HepG2 (cell line): Measurements from ENCODE around the gene KDM2B. TPM values are rescaled to one million over a fixed set of nuclear protein-coding genes. Genes with fewer than 3 reads are reported as not detected.

Experiments used
- ATAC-seq: fragments of 200-7000 bp; cut with Tn5 transposase; 3 replicates; pipeline ENCODE4 v1.9.1; 2020; ENCODE audit warnings: mild to moderate bottlenecking, moderate library complexity
- BruUV-seq: library from RNA; stranded (reverse); fragments of 400-500 nt; replicated peaks from 2 replicates; lab custom pipeline; 2021; lab: Mats Ljungman, UMichigan
- CTCF ChIA-PET: fragments of 300-600 bp; formaldehyde crosslinking; extraction: SDS; loops from one replicate; lab custom pipeline; 2021; ENCODE audit warnings: low total read pairs, inconsistent platforms, low intra/inter-chr PET ratio; lab: Yijun Ruan, JAX
- POLR2A ChIA-PET: fragments of 350-600 bp; sonication (Branson Sonifier 250); formaldehyde crosslinking; loops from one replicate; lab custom pipeline; 2020; ENCODE audit warnings: antibody characterized with exemption, inconsistent platforms; lab: Yijun Ruan, JAX
- DNase-seq: peaks from one replicate; pipeline ENCODE4 v3.0.0-alpha.2; 2015; ENCODE audit warnings: low spot score
- FAIRE-seq: peaks from 3 replicates; lab custom pipeline; 2011; peaks lifted over from hg19 to GRCh38; lab: Jason Lieb, UNC
- H2AFZ ChIP-seq: one replicate; pipeline ENCODE4 v1.6.1; 2011; ENCODE audit warnings: low read length, inconsistent platforms
- H3K27ac ChIP-seq: fragments of 300-600 bp; 3 replicates; pipeline ENCODE4 v1.8.0; 2011; ENCODE audit warnings: mixed run types, mild to moderate bottlenecking, mixed read lengths, low read length, inconsistent platforms; ENCODE audit not compliant: insufficient read depth; ENCODE audit errors: extremely low read length
- H3K27me3 ChIP-seq, 2 experiments: fragments of 200-600 bp in 1 of 2; 2 replicates in 1 of 2; 3 replicates in 1 of 2; pipeline versions ENCODE4 v1.6.0 to v1.8.0; 2011; ENCODE audit warnings: low read length in 2 of 2, mild to moderate bottlenecking in 2 of 2, moderate library complexity in 2 of 2, inconsistent platforms in 1 of 2; ENCODE audit not compliant: insufficient read depth in 2 of 2, control insufficient read depth in 1 of 2
- H3K36me3 ChIP-seq, 2 experiments: fragments of 200-600 bp in 1 of 2; replicated peaks in 1 of 2; 2 replicates in 1 of 2; 3 replicates in 1 of 2; pipeline versions ENCODE4 v1.5.1 to v1.8.0; 2011; ENCODE audit warnings: low read length in 2 of 2, inconsistent platforms in 1 of 2; ENCODE audit not compliant: insufficient read depth in 2 of 2, control insufficient read depth in 1 of 2
- H3K4me1 ChIP-seq: 2 replicates; pipeline ENCODE4 v1.5.1; 2012; ENCODE audit warnings: low read length, inconsistent platforms; ENCODE audit not compliant: insufficient read depth
- H3K4me2 ChIP-seq: 2 replicates; pipeline ENCODE4 v1.6.0; 2011; ENCODE audit warnings: low read depth, low read length, inconsistent platforms
- H3K4me3 ChIP-seq, 3 experiments: fragments of 200-600 bp in 1 of 3; sonication (generic), shearing (Covaris generic) in 1 of 3; replicated peaks in 1 of 3; 2 replicates each; pipeline ENCODE4 v1.5.1; 2011 to 2016; ENCODE audit warnings: low read length in 3 of 3, inconsistent platforms in 2 of 3, low read depth in 2 of 3, mild to moderate bottlenecking in 2 of 3, control low read depth in 1 of 3, mixed read lengths in 1 of 3; ENCODE audit not compliant: insufficient read depth in 1 of 3
- H3K79me2 ChIP-seq: one replicate; pipeline ENCODE4 v1.6.1; 2011; ENCODE audit warnings: low read length, inconsistent platforms; ENCODE audit not compliant: insufficient read depth
- H3K9ac ChIP-seq: 2 replicates; pipeline ENCODE4 v1.6.0; 2011; ENCODE audit warnings: mild to moderate bottlenecking, low read depth, low read length, inconsistent platforms; ENCODE audit not compliant: insufficient read depth
- H3K9me3 ChIP-seq: 2 replicates; pipeline ENCODE4 v1.5.1; 2012; ENCODE audit warnings: mild to moderate bottlenecking, low read length
- H4K20me1 ChIP-seq: 2 replicates; pipeline ENCODE4 v1.6.0; 2011; ENCODE audit warnings: inconsistent platforms, mild to moderate bottlenecking, low read length, moderate library complexity; ENCODE audit not compliant: insufficient read depth
- HNRNPH1 ChIP-seq: fragments of 200-400 bp; formaldehyde crosslinking; optimal IDR thresholded peaks from 2 replicates; pipeline ENCODE3; 2017; ENCODE audit warnings: mild to moderate bottlenecking, low read depth, low read length
- JDP2 ChIP-seq: sonication (generic); formaldehyde crosslinking; IDR thresholded peaks from 2 replicates; pipeline ENCODE4 v1.8.1; 2022; ENCODE audit warnings: missing genetic modification reagents, borderline replicate concordance
- KLF15 ChIP-seq: sonication (generic); formaldehyde crosslinking; IDR thresholded peaks from 2 replicates; pipeline ENCODE4 v1.8.1; 2023; ENCODE audit warnings: borderline replicate concordance, mild to moderate bottlenecking, inconsistent platforms, missing genetic modification reagents, mixed read lengths
- NR2F2 ChIP-seq: IDR thresholded peaks from 2 replicates; pipeline ENCODE4 v1.6.1; 2012; ENCODE audit warnings: low read depth, inconsistent platforms, borderline replicate concordance
- NR2F6 ChIP-seq, 2 experiments: IDR thresholded peaks; 2 replicates each; pipeline ENCODE4 v1.6.1; 2016; ENCODE audit warnings: antibody characterized with exemption in 1 of 2, mild to moderate bottlenecking in 1 of 2
- REPIN1 ChIP-seq: sonication (generic); formaldehyde crosslinking; IDR thresholded peaks from 2 replicates; pipeline ENCODE4 v1.8.0; 2022; ENCODE audit warnings: missing genetic modification reagents, low read depth, mild to moderate bottlenecking, borderline replicate concordance
- STAT6 ChIP-seq: sonication (generic); formaldehyde crosslinking; IDR thresholded peaks from 2 replicates; pipeline ENCODE4 v1.4.0; 2020; ENCODE audit warnings: missing genetic modification reagents, mild to moderate bottlenecking, borderline replicate concordance
- ZFP91 ChIP-seq: sonication (generic); formaldehyde crosslinking; IDR thresholded peaks from 2 replicates; pipeline ENCODE4 v1.9.0; 2022; ENCODE audit warnings: missing genetic modification reagents, mild to moderate bottlenecking, borderline replicate concordance
- ZNF251 ChIP-seq: sonication (generic); formaldehyde crosslinking; IDR thresholded peaks from 2 replicates; pipeline ENCODE4 v1.9.0; 2021; ENCODE audit warnings: mild to moderate bottlenecking, missing genetic modification reagents
- ZNF260 ChIP-seq: sonication (generic); formaldehyde crosslinking; IDR thresholded peaks from 2 replicates; pipeline ENCODE4 v1.4.0; 2020; ENCODE audit warnings: missing genetic modification reagents, low read depth, mild to moderate bottlenecking, borderline replicate concordance
- ZNF350 ChIP-seq: sonication (generic); formaldehyde crosslinking; IDR thresholded peaks from 2 replicates; pipeline ENCODE4 v1.4.0; 2020; ENCODE audit warnings: mild to moderate bottlenecking, low read depth, missing genetic modification reagents, borderline replicate concordance
- ZNF441 ChIP-seq: sonication (generic); formaldehyde crosslinking; IDR thresholded peaks from 2 replicates; pipeline ENCODE4 v1.7.0; 2021; ENCODE audit warnings: missing genetic modification reagents, borderline replicate concordance
- ZNF564 ChIP-seq: sonication (generic); formaldehyde crosslinking; IDR thresholded peaks from 2 replicates; pipeline ENCODE4 v1.8.1; 2023; ENCODE audit warnings: mild to moderate bottlenecking, missing genetic modification reagents
- ZNF672 ChIP-seq: sonication (generic); formaldehyde crosslinking; IDR thresholded peaks from 2 replicates; pipeline ENCODE4 v1.8.1; 2022; ENCODE audit warnings: missing genetic modification reagents
- WGBS: methylation state at CpG from one replicate; pipeline ENCODE4 v1.1.6; 2017; ENCODE audit warnings: low lambda C conversion rate; 5-methylcytosine and 5-hydroxymethylcytosine counted together
- in situ Hi-C: cut with HindIII; loops from 2 replicates; pipeline ENCODE4 v1.10.0; 2017; ENCODE audit warnings: low pct_unique_long_range_greater_than_20kb; ENCODE audit not compliant: extremely low pct_ligation_motif_present
- intact Hi-C: fragments of 100-400 bp; cut with micrococcal nuclease; formaldehyde crosslinking; loops from one replicate; pipeline ENCODE4 v1.10.0; 2022; ENCODE audit not compliant: unreplicated experiment
- polyA plus RNA-seq, 8 experiments: library from polyadenylated mRNA; depleted of rRNA in 3 of 8; stranded (reverse) in 7 of 8; unstranded in 1 of 8; fragments of >200 nt; fragmentation: Illumina TruSeq in 4 of 8; extraction: Trizol in 4 of 8; gene quantifications; 2 replicates each; pipeline versions ENCODE4 v1.2.1 to v1.2.3, GENCODE V29; 2011 to 2016; ENCODE audit warnings: low read depth in 4 of 8, missing spikeins in 1 of 8, mixed read lengths in 1 of 8; ENCODE audit not compliant: insufficient read depth in 1 of 8
- total RNA-seq, 5 experiments: library from RNA; depleted of rRNA; stranded (reverse); fragments of >200 nt; fragmentation: Illumina TruSeq; extraction: Trizol; gene quantifications; 2 replicates each; pipeline ENCODE4 v1.2.3, GENCODE V29; 2016; ENCODE audit warnings: low read depth in 1 of 5
- TF ChIP-seq, protein P1 (sequence below): sonication (generic); formaldehyde crosslinking; IDR thresholded peaks from 2 replicates; pipeline ENCODE4 v1.8.1; 2023; ENCODE audit warnings: mild to moderate bottlenecking, inconsistent platforms, moderate library complexity, missing genetic modification reagents, borderline replicate concordance
- TF ChIP-seq, protein P2 (sequence below): sonication (generic); formaldehyde crosslinking; IDR thresholded peaks from 2 replicates; pipeline ENCODE4 v1.4.0; 2020; ENCODE audit warnings: mild to moderate bottlenecking, low read depth, missing genetic modification reagents

Gene KDM2B
- total and polyA plus RNA-seq, 2 of the 13 experiments (the other 11 are each of a cell fraction or from before 2014, with no cell fraction given) = 17.5 to 26.1 TPM

DNA sequence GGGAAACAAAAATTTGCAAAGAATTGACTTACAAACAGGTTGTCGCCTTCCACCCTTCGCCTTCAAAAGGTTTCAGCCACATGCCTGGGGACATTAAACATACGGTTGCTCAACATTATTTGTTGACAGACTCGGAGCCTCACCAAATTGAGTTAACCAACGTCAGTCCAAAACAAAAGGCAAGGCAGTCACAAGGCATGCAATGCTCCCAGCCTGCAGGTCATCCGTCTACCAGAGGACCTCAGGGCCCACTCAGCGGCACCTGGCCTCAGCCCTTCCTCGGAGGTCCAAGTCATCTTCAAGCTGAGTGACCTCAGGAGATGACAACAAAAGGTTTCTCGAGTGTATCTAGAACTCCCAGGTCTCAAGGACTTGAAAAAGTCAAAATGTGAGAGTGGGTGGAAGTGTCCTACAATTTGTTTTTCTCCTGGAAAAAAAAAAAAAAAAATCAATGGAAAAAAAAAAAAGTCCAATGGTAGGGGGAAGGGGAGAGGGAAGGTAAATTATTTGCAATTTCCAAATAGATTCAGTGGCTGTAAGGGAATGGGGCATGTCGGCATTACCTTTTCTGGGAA, 64.3 kb downstream of the KDM2B start:
- intact Hi-C loops (no loop called here), in situ Hi-C loops (no loop called here)
- no peaks in the 10 kb centered on the region for H4K20me1 ChIP-seq
- no TSS peak for BruUV-seq
- peaks cover 52% of the 10 kb centered on the region for H3K4me1 ChIP-seq
- H3K36me3 ChIP-seq = peaks cover 10 to 22% of the 10 kb centered on the region in 2 experiments; a peak in 4 of 5 replicates
- no peaks in the 10 kb centered on the region for H3K27me3 ChIP-seq
- ATAC-seq (peak; percentile 65), DNase-seq (peak; percentile 89), FAIRE-seq (peak; percentile 95)
- H2AFZ ChIP-seq = no peak overlapping the region
- CTCF ChIA-PET = no interaction called here
- H3K9ac ChIP-seq = no peak overlapping the region
- peak overlapping the region; percentile 40; the same call in 1 of the 2 replicates for H3K4me2 ChIP-seq
- POLR2A ChIA-PET = interaction anchor here (0.8 to 1.2 kb wide), 2 partner anchors 26 to 34 kb away, joined by 3 to 4 read pairs; no protein-coding TSS in a partner anchor
- WGBS = 9% methylated on average over 9 of the region's 10 CpGs
- H3K27ac ChIP-seq = peak overlapping the region; percentile 64
- H3K79me2 ChIP-seq = no peaks in the 10 kb centered on the region
- H3K4me3 ChIP-seq = no peak overlapping the region
- no peaks in the 10 kb centered on the region for H3K9me3 ChIP-seq
- TF ChIP-seq ZNF564 (CRISPR knock-in tag) = peak; percentile 55; the same call in 1 of the 2 replicates
- TF ChIP-seq REPIN1 (CRISPR knock-in tag) = no peak
- no peak for TF ChIP-seq KLF15 (CRISPR knock-in tag)
- no peak for TF ChIP-seq ZNF251 (CRISPR knock-in tag)
- no peak for TF ChIP-seq JDP2
- 0 out of 2 replicates have a peak, but pooled peaks have one; percentile 10 for TF ChIP-seq NR2F6 (IDR thresholded peaks at IDR 0.05)
- TF ChIP-seq NR2F6 (CRISPR knock-in tag; IDR thresholded peaks at IDR 0.05) = peak; percentile 64
- no peak for TF ChIP-seq STAT6
- TF ChIP-seq ZNF350 (CRISPR knock-in tag) = no peak
- TF ChIP-seq, protein P1, sequence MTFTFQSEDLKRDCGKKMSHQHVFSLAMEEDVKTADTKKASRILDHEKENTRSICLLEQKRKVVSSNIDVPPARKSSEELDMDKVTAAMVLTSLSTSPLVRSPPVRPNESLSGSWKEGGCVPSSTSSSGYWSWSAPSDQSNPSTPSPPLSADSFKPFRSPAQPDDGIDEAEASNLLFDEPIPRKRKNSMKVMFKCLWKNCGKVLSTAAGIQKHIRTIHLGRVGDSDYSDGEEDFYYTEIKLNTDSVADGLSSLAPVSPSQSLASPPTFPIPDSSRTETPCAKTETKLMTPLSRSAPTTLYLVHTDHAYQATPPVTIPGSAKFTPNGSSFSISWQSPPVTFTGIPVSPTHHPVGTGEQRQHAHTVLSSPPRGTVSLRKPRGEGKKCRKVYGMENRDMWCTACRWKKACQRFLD (CRISPR knock-in tag) = no peak
- TF ChIP-seq ZFP91 (CRISPR knock-in tag) = no peak
- no peak for TF ChIP-seq HNRNPH1
- no peak for TF ChIP-seq NR2F2
- no peak for TF ChIP-seq ZNF672 (CRISPR knock-in tag)
- TF ChIP-seq ZNF441 (CRISPR knock-in tag) = peak; percentile 95
- no peak for TF ChIP-seq ZNF260 (CRISPR knock-in tag)
- TF ChIP-seq, protein P2, sequence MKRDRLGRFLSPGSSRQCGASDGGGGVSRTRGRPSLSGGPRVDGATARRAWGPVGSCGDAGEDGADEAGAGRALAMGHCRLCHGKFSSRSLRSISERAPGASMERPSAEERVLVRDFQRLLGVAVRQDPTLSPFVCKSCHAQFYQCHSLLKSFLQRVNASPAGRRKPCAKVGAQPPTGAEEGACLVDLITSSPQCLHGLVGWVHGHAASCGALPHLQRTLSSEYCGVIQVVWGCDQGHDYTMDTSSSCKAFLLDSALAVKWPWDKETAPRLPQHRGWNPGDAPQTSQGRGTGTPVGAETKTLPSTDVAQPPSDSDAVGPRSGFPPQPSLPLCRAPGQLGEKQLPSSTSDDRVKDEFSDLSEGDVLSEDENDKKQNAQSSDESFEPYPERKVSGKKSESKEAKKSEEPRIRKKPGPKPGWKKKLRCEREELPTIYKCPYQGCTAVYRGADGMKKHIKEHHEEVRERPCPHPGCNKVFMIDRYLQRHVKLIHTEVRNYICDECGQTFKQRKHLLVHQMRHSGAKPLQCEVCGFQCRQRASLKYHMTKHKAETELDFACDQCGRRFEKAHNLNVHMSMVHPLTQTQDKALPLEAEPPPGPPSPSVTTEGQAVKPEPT (CRISPR knock-in tag) = 0 out of 2 replicates have a peak, but pooled peaks have one; percentile 37
